GM18861 (cell line): ENCODE results near the gene CERS6.

Source experiments
- ATAC-seq: cut with Tn5 transposase; IDR thresholded peaks from one replicate; pipeline ENCODE4 v1.9.1; 2021; ENCODE audit not compliant: unreplicated experiment

The CERS6 gene

GRCh38 chr2:168722592-168722991 lies 266.5 kb downstream of the CERS6 start:
- ATAC-seq = no peak

GRCh38 chr2:168723275-168723899 lies 267.3 kb downstream of the CERS6 start:
- ATAC-seq = no peak

GRCh38 chr2:168726375-168726774 lies 270.3 kb downstream of the CERS6 start:
- ATAC-seq = no peak

GRCh38 chr2:168727904-168728470 lies 271.9 kb downstream of the CERS6 start:
- no peak for ATAC-seq

GRCh38 chr2:168729455-168729854 lies 273.4 kb downstream of the CERS6 start:
- ATAC-seq = no peak

GRCh38 chr2:168730344-168730743 lies 274.3 kb downstream of the CERS6 start:
- ATAC-seq = no peak

- ATAC-seq = no peak
Measured at GRCh38 chr2:168731002-168731401, 274.9 kb downstream of the CERS6 start.

- ATAC-seq = no peak
Measured at GRCh38 chr2:168731616-168732015, 275.5 kb downstream of the CERS6 start.

GRCh38 chr2:168732100-168732499 lies 276.0 kb downstream of the CERS6 start:
- no peak for ATAC-seq

- ATAC-seq = no peak
Measured at GRCh38 chr2:168732506-168732905, 276.4 kb downstream of the CERS6 start.

- no peak for ATAC-seq
Measured at GRCh38 chr2:168734199-168734760, 278.2 kb downstream of the CERS6 start.

GRCh38 chr2:168736649-168737445 lies 280.8 kb downstream of the CERS6 start:
- no peak for ATAC-seq

- ATAC-seq = no peak
Measured at GRCh38 chr2:168738062-168738461, 282.0 kb downstream of the CERS6 start.

- no peak for ATAC-seq
Measured at GRCh38 chr2:168740360-168740759, 284.3 kb downstream of the CERS6 start.

GRCh38 chr2:168740788-168741187 lies 284.7 kb downstream of the CERS6 start:
- ATAC-seq = no peak

GRCh38 chr2:168742258-168742932 lies 286.3 kb downstream of the CERS6 start:
- no peak for ATAC-seq

GRCh38 chr2:168744844-168745243 lies 288.8 kb downstream of the CERS6 start:
- ATAC-seq = no peak

- ATAC-seq = no peak
Measured at GRCh38 chr2:168748461-168748860, 292.4 kb downstream of the CERS6 start.

- no peak for ATAC-seq
Measured at GRCh38 chr2:168749297-168749696, 293.2 kb downstream of the CERS6 start.

- ATAC-seq = peak; percentile 60
Measured at GRCh38 chr2:168751104-168751740, 295.1 kb downstream of the CERS6 start.

- ATAC-seq = no peak
Measured at GRCh38 chr2:168752361-168752760, 296.3 kb downstream of the CERS6 start.
